Stomach (tissue), 4 donors: ENCODE results near the gene CARD16.

Experiments
- CTCF ChIP-seq, 7 experiments: fragments of 450-650 bp in 4 of 7; fragments of 200-600 bp in 3 of 7; sonication (generic) in 3 of 7; IDR thresholded peaks; one replicate each; pipeline ENCODE4 v1.5.1; 2016 to 2019; ENCODE audit warnings: antibody characterized with exemption in 7 of 7, control low read depth in 2 of 7, mild to moderate bottlenecking in 1 of 7
- POLR2A ChIP-seq, 4 donors: fragments of 450-650 bp; IDR thresholded peaks; one replicate each; pipeline ENCODE4 v1.6.1; 2016; ENCODE audit warnings: antibody characterized with exemption in 4 of 4, control low read depth in 2 of 4, mild to moderate bottlenecking in 1 of 4, moderate library complexity in 1 of 4
- POLR2AphosphoS5 ChIP-seq, 3 donors: sonication (generic); formaldehyde crosslinking; IDR thresholded peaks; one replicate each; pipeline ENCODE4 v1.6.1; 2016; ENCODE audit warnings: antibody characterized with exemption in 3 of 3

DNA sequence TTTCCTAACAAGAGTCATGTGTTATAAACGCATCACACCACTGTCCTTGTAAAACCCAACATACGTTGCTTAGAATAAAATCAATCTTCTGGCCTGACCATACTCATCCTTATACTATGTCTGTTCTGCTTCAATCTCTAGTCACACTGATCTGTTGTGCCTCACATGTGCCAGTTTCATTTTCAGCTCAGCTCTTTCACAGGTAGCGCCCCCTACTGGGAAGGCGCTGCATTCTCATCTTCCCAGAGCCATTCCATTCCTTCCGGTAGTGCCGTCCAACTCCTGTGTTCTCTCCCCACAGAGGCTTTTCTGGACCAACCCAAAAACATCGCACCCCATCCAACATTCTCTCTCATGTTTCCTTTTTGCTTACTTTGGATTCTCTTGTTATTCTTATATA, 44.3 kb downstream of the CARD16 start:
- no peak for TF ChIP-seq POLR2A (IDR thresholded peaks at IDR 0.05)
- TF ChIP-seq CTCF (IDR thresholded peaks at IDR 0.05) = peak in 4 of 7 experiments; percentile 19 to 54 (median 38)
- no peak for TF ChIP-seq POLR2AphosphoS5 (IDR thresholded peaks at IDR 0.05)
